Measurements from ENCODE around the gene STAT3. TPM values are rescaled to one million over a fixed set of nuclear protein-coding genes. Genes with fewer than 3 reads are reported as not detected.

STAT3 gene
- total RNA-seq, 1 experiment from 2014 or later: 60.5 TPM

DNA sequence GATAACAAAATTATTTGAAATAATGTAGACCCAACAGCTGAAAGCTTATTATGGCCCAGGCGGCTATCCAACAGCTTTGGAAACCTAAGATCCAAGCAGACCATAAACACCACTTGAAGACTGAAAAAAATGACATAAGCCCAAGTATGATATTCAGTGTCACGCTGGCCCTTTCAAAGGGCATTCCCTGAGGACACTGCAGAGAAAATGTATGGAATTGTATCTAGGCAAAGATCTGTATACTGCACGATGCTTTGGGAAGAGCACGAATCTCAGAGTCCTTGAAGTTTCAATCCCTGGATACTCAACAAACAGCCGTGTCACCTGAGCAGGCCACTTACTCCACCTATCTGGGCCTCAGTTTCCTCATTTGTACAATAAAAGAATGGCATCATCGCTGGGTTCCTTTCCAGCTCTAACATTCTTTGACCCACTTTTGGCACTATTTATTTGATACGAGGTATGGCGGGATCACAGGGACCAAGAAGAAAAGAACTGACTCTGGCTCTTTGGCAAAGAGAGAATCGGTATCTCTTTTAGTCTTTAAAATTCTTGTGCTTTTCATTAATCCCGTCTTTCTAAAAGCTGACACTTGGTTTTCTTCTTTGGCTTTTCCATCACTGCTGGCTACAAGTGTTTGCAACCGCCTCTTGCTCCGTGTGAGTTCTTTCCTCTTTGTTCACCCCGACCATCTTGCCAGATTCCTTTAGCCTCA lies 113.3 kb downstream of the STAT3 start:
- DNase-seq (ENCODE audit: low spot score): no peak
- H3K9me3 ChIP-seq (ENCODE audit: low read depth, low read length, poor library complexity, severe bottlenecking): no peaks in the 10 kb centered on the region
- peak overlapping the region; percentile 59 for H3K4me3 ChIP-seq (ENCODE audit: low read depth, low read length, poor library complexity, severe bottlenecking)
- H3K27me3 ChIP-seq (replicated peaks; ENCODE audit: insufficient read depth, low read depth, low read length, poor library complexity): no peaks in the 10 kb centered on the region
- intact Hi-C loops (cut with micrococcal nuclease; ENCODE audit: unreplicated experiment): no loop called here
- ChIA-PET POLR2A (ENCODE audit: low non-redundant PET) (no interaction called here), CTCF (no interaction called here)
- no peaks in the 10 kb centered on the region for H3K36me3 ChIP-seq (ENCODE audit: insufficient read depth, low read length, poor library complexity, severe bottlenecking)
- peaks cover 8% of the 10 kb centered on the region for H3K4me1 ChIP-seq (ENCODE audit: insufficient read depth, low read length, poor library complexity, severe bottlenecking)
- TF ChIP-seq, protein P1, sequence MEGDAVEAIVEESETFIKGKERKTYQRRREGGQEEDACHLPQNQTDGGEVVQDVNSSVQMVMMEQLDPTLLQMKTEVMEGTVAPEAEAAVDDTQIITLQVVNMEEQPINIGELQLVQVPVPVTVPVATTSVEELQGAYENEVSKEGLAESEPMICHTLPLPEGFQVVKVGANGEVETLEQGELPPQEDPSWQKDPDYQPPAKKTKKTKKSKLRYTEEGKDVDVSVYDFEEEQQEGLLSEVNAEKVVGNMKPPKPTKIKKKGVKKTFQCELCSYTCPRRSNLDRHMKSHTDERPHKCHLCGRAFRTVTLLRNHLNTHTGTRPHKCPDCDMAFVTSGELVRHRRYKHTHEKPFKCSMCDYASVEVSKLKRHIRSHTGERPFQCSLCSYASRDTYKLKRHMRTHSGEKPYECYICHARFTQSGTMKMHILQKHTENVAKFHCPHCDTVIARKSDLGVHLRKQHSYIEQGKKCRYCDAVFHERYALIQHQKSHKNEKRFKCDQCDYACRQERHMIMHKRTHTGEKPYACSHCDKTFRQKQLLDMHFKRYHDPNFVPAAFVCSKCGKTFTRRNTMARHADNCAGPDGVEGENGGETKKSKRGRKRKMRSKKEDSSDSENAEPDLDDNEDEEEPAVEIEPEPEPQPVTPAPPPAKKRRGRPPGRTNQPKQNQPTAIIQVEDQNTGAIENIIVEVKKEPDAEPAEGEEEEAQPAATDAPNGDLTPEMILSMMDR (conservative IDR thresholded peaks at IDR 0.05; ENCODE audit: low read depth, low read length): no peak
- no TSS peak for BruUV-seq (replicated peaks)
- H3K27ac ChIP-seq (ENCODE audit: low read depth, low read length, poor library complexity, severe bottlenecking): no peak overlapping the region

DNA sequence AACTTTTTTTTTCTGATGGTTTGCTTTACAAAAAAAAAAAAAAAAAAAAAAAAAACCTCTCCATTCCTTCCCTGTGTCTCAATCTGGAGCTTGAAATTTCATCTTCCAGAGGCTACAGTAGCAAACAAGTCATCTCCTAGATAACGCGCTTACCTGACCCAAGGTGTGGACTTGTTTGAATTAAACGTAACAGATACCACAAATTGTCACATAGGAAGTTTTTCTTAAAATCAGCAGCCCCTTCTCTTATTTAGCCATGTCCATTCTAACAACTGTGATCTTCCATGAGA lies 114.0 kb downstream of the STAT3 start:
- Histone ChIP-seq H3K4me1 (ENCODE audit: insufficient read depth, low read length, poor library complexity, severe bottlenecking) (peaks cover 8% of the 10 kb centered on the region), H3K9me3 (ENCODE audit: low read depth, low read length, poor library complexity, severe bottlenecking) (no peaks in the 10 kb centered on the region), H3K27ac (ENCODE audit: low read depth, low read length, poor library complexity, severe bottlenecking) (no peak overlapping the region), H3K27me3 (replicated peaks; ENCODE audit: insufficient read depth, low read depth, low read length, poor library complexity) (no peaks in the 10 kb centered on the region), H3K4me3 (ENCODE audit: low read depth, low read length, poor library complexity, severe bottlenecking) (no peak overlapping the region), H3K36me3 (ENCODE audit: insufficient read depth, low read length, poor library complexity, severe bottlenecking) (no peaks in the 10 kb centered on the region)
- no peak for DNase-seq (ENCODE audit: low spot score)
- intact Hi-C loops (cut with micrococcal nuclease; ENCODE audit: unreplicated experiment): no loop called here
- TF ChIP-seq EZH2 (IDR thresholded peaks at IDR 0.05; ENCODE audit: borderline replicate concordance, low read depth, low read length, poor library complexity, severe bottlenecking): no peak
- TF ChIP-seq, protein P1 (conservative IDR thresholded peaks at IDR 0.05; ENCODE audit: low read depth, low read length): no peak
- no TSS peak for BruUV-seq (replicated peaks)
- POLR2A ChIA-PET (ENCODE audit: low non-redundant PET): no interaction called here
- CTCF ChIA-PET: no interaction called here

- no peak overlapping the region for H3K4me3 ChIP-seq (ENCODE audit: low read depth, low read length, poor library complexity, severe bottlenecking)
- no peaks in the 10 kb centered on the region for H3K36me3 ChIP-seq (ENCODE audit: insufficient read depth, low read length, poor library complexity, severe bottlenecking)
- ChIA-PET POLR2A (ENCODE audit: low non-redundant PET) (no interaction called here), CTCF (no interaction called here)
- H3K27me3 ChIP-seq (replicated peaks; ENCODE audit: insufficient read depth, low read depth, low read length, poor library complexity): no peaks in the 10 kb centered on the region
- intact Hi-C loops (cut with micrococcal nuclease; ENCODE audit: unreplicated experiment): no loop called here
- BruUV-seq (replicated peaks): no TSS peak
- no peak overlapping the region for H3K27ac ChIP-seq (ENCODE audit: low read depth, low read length, poor library complexity, severe bottlenecking)
- H3K4me1 ChIP-seq (ENCODE audit: insufficient read depth, low read length, poor library complexity, severe bottlenecking): peaks cover 8% of the 10 kb centered on the region
- DNase-seq (ENCODE audit: low spot score): no peak
- no peak for TF ChIP-seq EZH2 (IDR thresholded peaks at IDR 0.05; ENCODE audit: borderline replicate concordance, low read depth, low read length, poor library complexity, severe bottlenecking)
- TF ChIP-seq, protein P1 (conservative IDR thresholded peaks at IDR 0.05; ENCODE audit: low read depth, low read length): no peak
- H3K9me3 ChIP-seq (ENCODE audit: low read depth, low read length, poor library complexity, severe bottlenecking): no peaks in the 10 kb centered on the region
These were observed 114.6 kb downstream of the STAT3 start for GRCh38 chr17:42273474-42274252.

Measured in A673 (cell line).